SK-N-SH (cell line): ENCODE data around the gene TACO1. TPM values are rescaled to one million over a fixed set of nuclear protein-coding genes. Genes with fewer than 3 reads are reported as not detected.

Experiments used
- CTCF ChIA-PET: fragments of 300-600, 350-600 bp; formaldehyde crosslinking; extraction: SDS; loops from one replicate; lab custom pipeline; 2021; lab: Yijun Ruan, JAX
- POLR2A ChIA-PET: fragments of 350-600 bp; sonication (Branson Sonifier 250); formaldehyde crosslinking; extraction: SDS; loops from one replicate; lab custom pipeline; 2020; ENCODE audit warnings: antibody characterized with exemption, inconsistent platforms; lab: Yijun Ruan, JAX
- DNase-seq: peaks from one replicate; pipeline ENCODE4 v3.0.0; 2012
- H2AFZ ChIP-seq: fragments of 200-600 bp; sonication (generic); 2 replicates; pipeline ENCODE4 v1.8.1; 2016; ENCODE audit warnings: antibody characterized with exemption, mild to moderate bottlenecking, low read depth
- H3F3A ChIP-seq: fragments of 200-600 bp; sonication (generic); replicated peaks from 2 replicates; pipeline ENCODE3; 2016; ENCODE audit warnings: antibody characterized with exemption, mild to moderate bottlenecking; ENCODE audit not compliant: insufficient read depth
- H3K27ac ChIP-seq, 2 experiments: fragments of 200-500 bp in 1 of 2; fragments of 200-600 bp in 1 of 2; sonication (Bioruptor generic) in 1 of 2; sonication (generic), shearing (Covaris generic) in 1 of 2; 2 replicates each; pipeline versions ENCODE4 v1.5.1 to v1.6.1; 2014 to 2016; ENCODE audit warnings: low read depth in 2 of 2, inconsistent platforms in 1 of 2, low read length in 1 of 2, mild to moderate bottlenecking in 1 of 2, mixed read lengths in 1 of 2
- H3K27me3 ChIP-seq: fragments of 200-600 bp; sonication (generic), shearing (Covaris generic); 2 replicates; pipeline ENCODE4 v1.6.1; 2016; ENCODE audit warnings: mixed run types; ENCODE audit not compliant: insufficient read depth
- H3K36me3 ChIP-seq, 2 experiments: fragments of 200-500 bp in 1 of 2; fragments of 200-600 bp in 1 of 2; sonication (Bioruptor generic) in 1 of 2; sonication (generic) in 1 of 2; replicated peaks in 1 of 2; 2 replicates each; pipeline versions ENCODE3 to v1.5.1; 2014 to 2016; ENCODE audit warnings: low read length in 1 of 2, mild to moderate bottlenecking in 1 of 2; ENCODE audit not compliant: insufficient read depth in 2 of 2, control insufficient read depth in 1 of 2
- H3K4me1 ChIP-seq, 2 experiments: fragments of 200-500 bp in 1 of 2; fragments of 200-600 bp in 1 of 2; sonication (Bioruptor generic) in 1 of 2; sonication (generic), shearing (Covaris generic) in 1 of 2; 2 replicates each; pipeline versions ENCODE4 v1.5.1 to v1.6.1; 2014 to 2016; ENCODE audit warnings: low read depth in 1 of 2, low read length in 1 of 2, mixed run types in 1 of 2; ENCODE audit not compliant: insufficient read depth in 2 of 2, control insufficient read depth in 1 of 2
- H3K4me2 ChIP-seq: fragments of 200-600 bp; sonication (generic), shearing (Covaris generic); 2 replicates; pipeline ENCODE4 v1.6.1; 2017; ENCODE audit warnings: mixed run types
- H3K4me3 ChIP-seq, 2 experiments: fragments of 200-500 bp in 1 of 2; fragments of 200-600 bp in 1 of 2; sonication (Bioruptor generic) in 1 of 2; sonication (generic), shearing (Covaris generic) in 1 of 2; 2 replicates each; pipeline versions ENCODE4 v1.5.1 to v1.8.1; 2014 to 2016; ENCODE audit warnings: low read depth in 2 of 2, inconsistent platforms in 1 of 2, low read length in 1 of 2, mild to moderate bottlenecking in 1 of 2, mixed read lengths in 1 of 2, moderate library complexity in 1 of 2
- H3K79me2 ChIP-seq: fragments of 200-600 bp; sonication (generic); 2 replicates; pipeline ENCODE4 v1.8.1; 2017; ENCODE audit warnings: mild to moderate bottlenecking; ENCODE audit not compliant: insufficient read depth
- H3K9ac ChIP-seq: fragments of 200-600 bp; sonication (generic); 2 replicates; pipeline ENCODE4 v1.6.1; 2017; ENCODE audit warnings: mixed run types
- H3K9me2 ChIP-seq: fragments of 200-600 bp; sonication (generic); 2 replicates; pipeline ENCODE4 v1.6.1; 2017; ENCODE audit warnings: mixed run types
- H3K9me3 ChIP-seq: fragments of 200-600 bp; sonication (generic); 2 replicates; pipeline ENCODE4 v1.6.1; 2017; ENCODE audit warnings: mixed run types, mild to moderate bottlenecking, moderate library complexity
- H4K20me1 ChIP-seq: fragments of 200-600 bp; sonication (generic); 2 replicates; pipeline ENCODE4 v1.6.1; 2017; ENCODE audit warnings: mild to moderate bottlenecking, mixed run types; ENCODE audit not compliant: insufficient read depth
- CHD2 ChIP-seq: fragments of 150-350 bp; IDR thresholded peaks from 2 replicates; pipeline ENCODE4 v1.6.1; 2018; ENCODE audit warnings: low read length; ENCODE audit not compliant: partially characterized antibody
- CTCF ChIP-seq: fragments of 200-600 bp; sonication (generic); IDR thresholded peaks from 2 replicates; pipeline ENCODE4 v1.6.1; 2017; ENCODE audit warnings: antibody characterized with exemption, mild to moderate bottlenecking, moderate library complexity
- ELF1 ChIP-seq: IDR thresholded peaks from 2 replicates; pipeline ENCODE4 v1.4.0; 2012
- EZH2phosphoT487 ChIP-seq: fragments of 200-600 bp; sonication (generic); IDR thresholded peaks from 2 replicates; pipeline ENCODE4 v1.6.1; 2017; ENCODE audit warnings: low read depth, mixed run types, mild to moderate bottlenecking, antibody characterized with exemption, moderate library complexity, borderline replicate concordance
- FOSL2 ChIP-seq: IDR thresholded peaks from 2 replicates; pipeline ENCODE4 v1.4.0; 2012; ENCODE audit warnings: low read depth, mild to moderate bottlenecking, moderate library complexity, borderline replicate concordance
- FOXJ3 ChIP-seq: sonication (generic); formaldehyde crosslinking; IDR thresholded peaks from 2 replicates; pipeline ENCODE4 v1.5.1; 2020; ENCODE audit warnings: mild to moderate bottlenecking, missing genetic modification reagents
- FOXM1 ChIP-seq: IDR thresholded peaks from 2 replicates; pipeline ENCODE4 v1.4.0; 2012; ENCODE audit warnings: low read depth, mild to moderate bottlenecking
- GATA2 ChIP-seq: sonication (generic); formaldehyde crosslinking; IDR thresholded peaks from 2 replicates; pipeline ENCODE4 v1.5.0; 2020; ENCODE audit warnings: mild to moderate bottlenecking, missing genetic modification reagents
- IRF3 ChIP-seq: fragments of 150-350 bp; IDR thresholded peaks from 2 replicates; pipeline ENCODE4 v1.6.1; 2016; ENCODE audit warnings: mild to moderate bottlenecking, low read depth, low read length
- JUND ChIP-seq: IDR thresholded peaks from 2 replicates; pipeline ENCODE4 v1.4.0; 2012
- MXI1 ChIP-seq: IDR thresholded peaks from 2 replicates; pipeline ENCODE4 v1.6.1; 2012; ENCODE audit warnings: mild to moderate bottlenecking, low read depth, low read length, improper control_type of control experiment
- NFIC ChIP-seq: IDR thresholded peaks from 2 replicates; pipeline ENCODE4 v1.4.0; 2012; ENCODE audit warnings: borderline replicate concordance
- NRF1 ChIP-seq: IDR thresholded peaks from 2 replicates; pipeline ENCODE4 v1.6.1; 2012; ENCODE audit warnings: low read depth, mild to moderate bottlenecking, low read length
- PBX3 ChIP-seq: IDR thresholded peaks from 2 replicates; pipeline ENCODE4; 2012
- RFX5 ChIP-seq: IDR thresholded peaks from 2 replicates; pipeline ENCODE4 v1.6.1; 2012; ENCODE audit warnings: mild to moderate bottlenecking, improper control_type of control experiment, low read length
- RXRA ChIP-seq: IDR thresholded peaks from 2 replicates; pipeline ENCODE4 v1.4.0; 2012; ENCODE audit warnings: low read depth, mild to moderate bottlenecking, borderline replicate concordance
- SIN3A ChIP-seq: IDR thresholded peaks from 2 replicates; pipeline ENCODE4 v1.6.1; 2012; ENCODE audit warnings: low read depth, mild to moderate bottlenecking, low read length, moderate library complexity, borderline replicate concordance
- SMC3 ChIP-seq: IDR thresholded peaks from 2 replicates; pipeline ENCODE4 v1.6.1; 2012; ENCODE audit warnings: low read depth, low read length, improper control_type of control experiment
- TAF1 ChIP-seq: IDR thresholded peaks from 2 replicates; pipeline ENCODE4 v1.6.1; 2012; ENCODE audit warnings: low read depth, mild to moderate bottlenecking, low read length, moderate library complexity, borderline replicate concordance
- TCF12 ChIP-seq: IDR thresholded peaks from 2 replicates; pipeline ENCODE4 v1.4.0; 2012
- TEAD4 ChIP-seq: IDR thresholded peaks from 2 replicates; pipeline ENCODE4 v1.4.0; 2012; ENCODE audit warnings: mild to moderate bottlenecking, borderline replicate concordance; ENCODE audit not compliant: insufficient read depth
- USF1 ChIP-seq: IDR thresholded peaks from 2 replicates; pipeline ENCODE4 v1.4.0; 2012; ENCODE audit warnings: low read depth, borderline replicate concordance
- WGBS: methylation state at CpG from one replicate; pipeline ENCODE4 v1.1.6; 2017; ENCODE audit warnings: low lambda C conversion rate; 5-methylcytosine and 5-hydroxymethylcytosine counted together
- polyA plus RNA-seq, 3 experiments: library from polyadenylated mRNA; depleted of rRNA; stranded (reverse); fragments of >200 nt; gene quantifications; 2 replicates each; pipeline ENCODE4 v1.2.3, GENCODE V29; 2012

The TACO1 gene
- polyA plus RNA-seq, 1 of the 3 experiments (the other 2 are of a cell fraction), result 37.9 TPM

- Histone ChIP-seq H3K36me3 (peaks cover 0 to 20% of the 10 kb centered on the region in 2 experiments), H3K4me3 (no peak overlapping the region), H3K27me3 (no peaks in the 10 kb centered on the region), H3K79me2 (no peaks in the 10 kb centered on the region), H3K9ac (no peak overlapping the region), H3K4me2 (no peak overlapping the region), H3K9me2 (no peaks in the 10 kb centered on the region), H3K4me1 (no peaks in the 10 kb centered on the region), H4K20me1 (no peaks in the 10 kb centered on the region), H2AFZ (no peak overlapping the region), H3F3A (no peaks in the 10 kb centered on the region), H3K9me3 (no peaks in the 10 kb centered on the region), H3K27ac (peak overlapping the region in 1 of 2 experiments; percentile 6; a peak in 1 of 4 replicates)
- TF ChIP-seq RFX5 (no peak), CTCF (no peak), GATA2 (CRISPR knock-in tag) (no peak), TAF1 (no peak), NRF1 (no peak), IRF3 (no peak), ELF1 (no peak), NFIC (no peak), JUND (no peak), RXRA (no peak), FOXM1 (no peak), FOSL2 (no peak), USF1 (no peak)
- no peak for DNase-seq
- CTCF ChIA-PET, result interaction anchor here (0.8 to 2.9 kb wide), 5 partner anchors 11 to 179 kb away, joined by 3 to 13 read pairs (median 5); no protein-coding TSS in a partner anchor
- POLR2A ChIA-PET, result no interaction called here
- 74% methylated on average over 4 of the region's 4 CpGs for WGBS
These were observed 46.5 kb downstream of the TACO1 start for GRCh38 chr17:63647065-63647725.

- no peaks in the 10 kb centered on the region for H3K27me3 ChIP-seq
- no peak overlapping the region for H3K4me3 ChIP-seq
- no peak overlapping the region for H3K27ac ChIP-seq
- DNase-seq, result no peak
- no peak for TF ChIP-seq FOXM1
- TF ChIP-seq EZH2phosphoT487, result no peak
- TF ChIP-seq TEAD4, result no peak
- TF ChIP-seq ELF1, result no peak
- no peak for TF ChIP-seq CHD2
- TF ChIP-seq MXI1, result no peak
- TF ChIP-seq GATA2 (CRISPR knock-in tag), result no peak
- no peak for TF ChIP-seq NRF1
- TF ChIP-seq SMC3, result no peak
- no peak for TF ChIP-seq FOXJ3 (CRISPR knock-in tag)
- no peak for TF ChIP-seq USF1
- TF ChIP-seq TAF1, result no peak
- no peak for TF ChIP-seq FOSL2
- no peak for TF ChIP-seq SIN3A
- no peak for TF ChIP-seq TCF12
- TF ChIP-seq PBX3, result no peak
- H3K36me3 ChIP-seq, result peaks cover 6 to 20% of the 10 kb centered on the region in 2 experiments
- no peak overlapping the region for H2AFZ ChIP-seq
- no peaks in the 10 kb centered on the region for H3K9me2 ChIP-seq
- POLR2A ChIA-PET, result no interaction called here
- H3K9ac ChIP-seq, result no peak overlapping the region
- no peaks in the 10 kb centered on the region for H3K4me1 ChIP-seq
- H3K4me2 ChIP-seq, result no peak overlapping the region
- no peaks in the 10 kb centered on the region for H3K79me2 ChIP-seq
- peaks cover 3% of the 10 kb centered on the region for H3F3A ChIP-seq
- H4K20me1 ChIP-seq, result no peaks in the 10 kb centered on the region
- CTCF ChIA-PET, result interaction anchor here (0.8 to 2.9 kb wide), 4 partner anchors 12 to 180 kb away, joined by 3 to 13 read pairs (median 4); no protein-coding TSS in a partner anchor
- H3K9me3 ChIP-seq, result no peaks in the 10 kb centered on the region
These were observed 47.2 kb downstream of the TACO1 start for GRCh38 chr17:63647936-63648335.
